ENCODE measurements around the gene PLCL2.
"Not testable (repeated sequence)": the region's sequence is repeated elsewhere in the genome, so short reads cannot be mapped to it uniquely, and the experiment has no call there.

PLCL2 gene

DNA sequence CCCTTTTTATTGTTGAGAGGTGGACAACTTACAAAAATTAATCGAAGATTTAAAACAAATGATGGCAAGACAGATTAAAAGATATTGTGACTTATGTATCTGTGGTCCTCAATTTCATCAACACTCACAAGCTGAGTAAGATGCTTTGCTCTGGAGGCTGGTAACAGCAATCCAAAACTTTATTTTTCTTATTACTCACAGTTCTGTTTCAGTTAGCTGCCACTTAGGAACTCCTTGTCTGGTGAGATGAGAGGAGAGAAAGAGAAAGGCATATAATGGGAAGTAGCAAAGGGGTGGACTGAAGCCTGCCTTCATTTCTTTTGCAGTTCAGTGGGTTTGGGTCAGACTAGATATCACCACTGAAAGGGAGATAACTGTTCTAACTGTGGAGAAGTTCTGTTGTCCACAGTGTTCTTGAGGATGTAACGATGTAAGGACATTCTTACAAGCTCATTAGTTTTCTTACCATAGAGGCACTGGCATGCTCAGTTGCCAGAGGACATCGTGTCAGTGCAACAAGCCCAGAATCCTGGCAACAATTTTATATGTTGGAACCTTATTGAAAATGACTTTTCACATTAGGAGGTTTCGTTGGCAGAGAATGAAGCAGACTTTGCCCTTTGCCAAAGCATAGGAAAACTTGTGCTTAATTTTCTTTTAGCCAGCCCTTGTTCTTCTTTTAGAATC is 93.6 kb downstream of the PLCL2 start:
- Histone ChIP-seq H3K27ac (ENCODE audit: low read length) (no peak overlapping the region), H3K4me3 (ENCODE audit: low read depth in 1 of 2, low read length in 2 of 2) (no peak overlapping the region), H3K79me2 (ENCODE audit: insufficient read depth, low read length) (0 out of 2 replicates have a peak, but pooled peaks cover 14% of the 10 kb centered on the region), H3K9me3 (ENCODE audit: insufficient read depth, low read length, severe bottlenecking) (no peaks in the 10 kb centered on the region), H2AFZ (ENCODE audit: low read depth, low read length) (no peak overlapping the region), H3K4me1 (ENCODE audit: insufficient read depth, low read length) (no peaks in the 10 kb centered on the region), H3K27me3 (ENCODE audit: insufficient read depth, low read length, poor library complexity) (no peaks in the 10 kb centered on the region), H3K36me3 (ENCODE audit: insufficient read depth, low read length) (no peaks in the 10 kb centered on the region), H4K20me1 (ENCODE audit: insufficient read depth, low read length) (no peaks in the 10 kb centered on the region; the same call in 1 of the 2 replicates), H3K4me2 (ENCODE audit: insufficient read depth, low read length) (no peak overlapping the region), H3K9ac (ENCODE audit: low read depth, low read length) (no peak overlapping the region)
- DNase-seq, result no peak
- no peak for ATAC-seq (ENCODE audit: insufficient read depth, low read depth)
- TF ChIP-seq EZH2 (IDR thresholded peaks at IDR 0.05; ENCODE audit: borderline replicate concordance, low read depth, low read length, severe bottlenecking), result no peak
- TF ChIP-seq CTCF (IDR thresholded peaks at IDR 0.05; ENCODE audit: borderline replicate concordance, extremely low read depth, low read length, poor library complexity, severe bottlenecking), result no peak

- Histone ChIP-seq H3K79me2 (ENCODE audit: insufficient read depth, low read length) (0 out of 2 replicates have a peak, but pooled peaks cover 12% of the 10 kb centered on the region), H3K36me3 (ENCODE audit: insufficient read depth, low read length) (no peaks in the 10 kb centered on the region), H3K9me3 (ENCODE audit: insufficient read depth, low read length, severe bottlenecking) (no peaks in the 10 kb centered on the region), H3K4me2 (ENCODE audit: insufficient read depth, low read length) (no peak overlapping the region), H2AFZ (ENCODE audit: low read depth, low read length) (no peak overlapping the region), H4K20me1 (ENCODE audit: insufficient read depth, low read length) (no peaks in the 10 kb centered on the region; the same call in 1 of the 2 replicates), H3K27me3 (ENCODE audit: insufficient read depth, low read length, poor library complexity) (no peaks in the 10 kb centered on the region), H3K4me3 (ENCODE audit: low read depth in 1 of 2, low read length in 2 of 2) (no peak overlapping the region), H3K4me1 (ENCODE audit: insufficient read depth, low read length) (no peaks in the 10 kb centered on the region), H3K27ac (ENCODE audit: low read length) (no peak overlapping the region), H3K9ac (ENCODE audit: low read depth, low read length) (no peak overlapping the region)
- TF ChIP-seq CTCF (IDR thresholded peaks at IDR 0.05; ENCODE audit: borderline replicate concordance, extremely low read depth, low read length, poor library complexity, severe bottlenecking) (no peak), EZH2 (IDR thresholded peaks at IDR 0.05; ENCODE audit: borderline replicate concordance, low read depth, low read length, severe bottlenecking) (no peak)
- no peak for ATAC-seq (ENCODE audit: insufficient read depth, low read depth)
- DNase-seq, result no peak
These were observed 94.1 kb downstream of the PLCL2 start for GRCh38 chr3:16978921-16979271.

DNA sequence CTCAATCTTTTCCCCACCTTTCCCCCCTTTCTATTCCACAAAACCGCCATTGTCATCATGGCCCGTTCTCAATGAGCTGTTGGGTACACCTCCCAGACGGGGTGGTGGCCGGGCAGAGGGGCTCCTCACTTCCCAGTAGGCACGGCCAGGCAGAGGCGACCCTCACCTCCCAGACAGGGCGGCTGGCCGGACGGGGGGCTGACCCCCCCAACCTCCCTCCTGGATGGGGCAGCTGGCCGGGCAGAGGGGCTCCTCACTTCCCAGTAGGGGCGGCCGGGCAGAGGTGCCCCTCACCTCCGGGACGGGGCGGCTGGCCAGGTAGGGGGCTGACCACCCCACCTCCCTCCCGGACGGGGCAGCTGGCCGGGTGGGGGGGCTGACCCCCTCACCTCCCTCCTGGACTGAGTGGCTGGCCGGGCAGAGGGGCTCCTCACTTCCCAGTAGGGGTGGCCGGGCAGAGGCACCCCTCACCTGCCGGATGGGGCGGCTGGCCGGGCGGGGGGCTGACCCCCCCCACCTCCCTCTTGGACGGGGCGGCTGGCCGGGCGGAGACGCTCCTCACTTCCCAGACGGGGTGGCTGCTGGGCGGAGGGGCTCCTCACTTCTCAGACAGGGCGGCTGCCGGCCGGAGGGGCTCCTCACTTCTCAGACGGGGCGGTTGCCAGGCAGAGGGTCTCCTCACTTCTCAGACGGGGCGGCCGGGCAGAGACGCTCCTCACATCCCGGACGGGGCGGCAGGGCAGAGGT is 95.2 kb downstream of the PLCL2 start:
- not testable (repeated sequence) for H2AFZ ChIP-seq (ENCODE audit: low read depth, low read length); H3K27me3 ChIP-seq (ENCODE audit: insufficient read depth, low read length, poor library complexity); H3K27ac ChIP-seq (ENCODE audit: low read length); H4K20me1 ChIP-seq (ENCODE audit: insufficient read depth, low read length); H3K4me3 ChIP-seq (ENCODE audit: low read depth in 1 of 2, low read length in 2 of 2); H3K4me2 ChIP-seq (ENCODE audit: insufficient read depth, low read length); DNase-seq; H3K36me3 ChIP-seq (ENCODE audit: insufficient read depth, low read length); H3K9me3 ChIP-seq (ENCODE audit: insufficient read depth, low read length, severe bottlenecking); ATAC-seq (ENCODE audit: insufficient read depth, low read depth); H3K9ac ChIP-seq (ENCODE audit: low read depth, low read length); H3K4me1 ChIP-seq (ENCODE audit: insufficient read depth, low read length)
- H3K79me2 ChIP-seq (ENCODE audit: insufficient read depth, low read length), result 0 out of 2 replicates have a peak, but pooled peaks cover 11% of the 10 kb centered on the region

GRCh38 chr3:16980526-16980925 is 95.8 kb downstream of the PLCL2 start:
- not testable (repeated sequence) for H3K9ac ChIP-seq (ENCODE audit: low read depth, low read length); H3K79me2 ChIP-seq (ENCODE audit: insufficient read depth, low read length); H3K4me2 ChIP-seq (ENCODE audit: insufficient read depth, low read length); H3K27me3 ChIP-seq (ENCODE audit: insufficient read depth, low read length, poor library complexity); H4K20me1 ChIP-seq (ENCODE audit: insufficient read depth, low read length); H3K36me3 ChIP-seq (ENCODE audit: insufficient read depth, low read length); H3K4me3 ChIP-seq (ENCODE audit: low read depth in 1 of 2, low read length in 2 of 2); H3K4me1 ChIP-seq (ENCODE audit: insufficient read depth, low read length); H2AFZ ChIP-seq (ENCODE audit: low read depth, low read length); DNase-seq; H3K9me3 ChIP-seq (ENCODE audit: insufficient read depth, low read length, severe bottlenecking); ATAC-seq (ENCODE audit: insufficient read depth, low read depth); H3K27ac ChIP-seq (ENCODE audit: low read length)

Measured in DND-41 (cell line).